ENCODE data around the gene DNAJB13. TPM values are rescaled to one million over a fixed set of nuclear protein-coding genes. Genes with fewer than 3 reads are reported as not detected.

The DNAJB13 gene
- total and polyA plus RNA-seq, 2 of the 13 experiments (the other 11 are each of a cell fraction or from before 2014, with no cell fraction given) = 2.3 TPM; not detected in 1

GRCh38 chr11:74019104-74019738, 68.4 kb downstream of the DNAJB13 start (continued):
- TF ChIP-seq PRDM4 (CRISPR knock-in tag; IDR thresholded peaks at IDR 0.05; ENCODE audit: borderline replicate concordance) (peak; percentile 14; the same call in 1 of the 2 replicates), FOXK1 (CRISPR knock-in tag; IDR thresholded peaks at IDR 0.05; ENCODE audit: borderline replicate concordance, low read depth) (no peak), ZNF720 (CRISPR knock-in tag; IDR thresholded peaks at IDR 0.05) (no peak), U2AF2 (IDR thresholded peaks at IDR 0.05; ENCODE audit: low read depth, low read length) (no peak), CHD4 (IDR thresholded peaks at IDR 0.05; ENCODE audit: borderline replicate concordance, low read length) (no peak), ELF1 (CRISPR knock-in tag; IDR thresholded peaks at IDR 0.05) (no peak), ZNF674 (CRISPR knock-in tag; IDR thresholded peaks at IDR 0.05; ENCODE audit: low read depth) (no peak), NR2F2 (IDR thresholded peaks at IDR 0.05; ENCODE audit: borderline replicate concordance, low read depth) (peak; percentile 96), TAF15 (IDR thresholded peaks at IDR 0.05; ENCODE audit: low read depth, low read length, poor library complexity, severe bottlenecking) (no peak), ZFAT (CRISPR knock-in tag; conservative IDR thresholded peaks at IDR 0.05) (no peak), ZBTB42 (CRISPR knock-in tag; IDR thresholded peaks at IDR 0.05) (no peak), ZNF276 (CRISPR knock-in tag; IDR thresholded peaks at IDR 0.05; ENCODE audit: low read depth) (no peak), KLF13 (CRISPR knock-in tag; IDR thresholded peaks at IDR 0.05) (no peak), ATF1 (CRISPR knock-in tag; IDR thresholded peaks at IDR 0.05) (no peak), FOXM1 (CRISPR knock-in tag; IDR thresholded peaks at IDR 0.05) (no peak), GMEB1 (CRISPR knock-in tag; IDR thresholded peaks at IDR 0.05; ENCODE audit: borderline replicate concordance) (no peak), ZKSCAN5 (CRISPR knock-in tag; IDR thresholded peaks at IDR 0.05) (no peak), BRF2 (CRISPR knock-in tag; IDR thresholded peaks at IDR 0.05) (no peak), PLSCR1 (CRISPR knock-in tag; IDR thresholded peaks at IDR 0.05; ENCODE audit: borderline replicate concordance) (no peak), ZFP90 (CRISPR knock-in tag; IDR thresholded peaks at IDR 0.05; ENCODE audit: borderline replicate concordance) (no peak), MLX (CRISPR knock-in tag; IDR thresholded peaks at IDR 0.05) (no peak)

All from HepG2 (cell line).